Stomach (tissue), 4 donors: ENCODE results near the gene ATXN2L.

Source experiments
- POLR2A ChIP-seq, 4 donors: fragments of 450-650 bp; IDR thresholded peaks; one replicate each; pipeline ENCODE4 v1.6.1; 2016; ENCODE audit warnings: antibody characterized with exemption in 4 of 4, control low read depth in 2 of 4, mild to moderate bottlenecking in 1 of 4, moderate library complexity in 1 of 4
- POLR2AphosphoS5 ChIP-seq, 3 donors: sonication (generic); formaldehyde crosslinking; IDR thresholded peaks; one replicate each; pipeline ENCODE4 v1.6.1; 2016; ENCODE audit warnings: antibody characterized with exemption in 3 of 3
- TF ChIP-seq, protein P1 (sequence below), 7 experiments: fragments of 450-650 bp in 4 of 7; fragments of 200-600 bp in 3 of 7; sonication (generic) in 3 of 7; IDR thresholded peaks; one replicate each; pipeline ENCODE4 v1.5.1; 2016 to 2019; ENCODE audit warnings: antibody characterized with exemption in 7 of 7, control low read depth in 2 of 7, mild to moderate bottlenecking in 1 of 7

DNA sequence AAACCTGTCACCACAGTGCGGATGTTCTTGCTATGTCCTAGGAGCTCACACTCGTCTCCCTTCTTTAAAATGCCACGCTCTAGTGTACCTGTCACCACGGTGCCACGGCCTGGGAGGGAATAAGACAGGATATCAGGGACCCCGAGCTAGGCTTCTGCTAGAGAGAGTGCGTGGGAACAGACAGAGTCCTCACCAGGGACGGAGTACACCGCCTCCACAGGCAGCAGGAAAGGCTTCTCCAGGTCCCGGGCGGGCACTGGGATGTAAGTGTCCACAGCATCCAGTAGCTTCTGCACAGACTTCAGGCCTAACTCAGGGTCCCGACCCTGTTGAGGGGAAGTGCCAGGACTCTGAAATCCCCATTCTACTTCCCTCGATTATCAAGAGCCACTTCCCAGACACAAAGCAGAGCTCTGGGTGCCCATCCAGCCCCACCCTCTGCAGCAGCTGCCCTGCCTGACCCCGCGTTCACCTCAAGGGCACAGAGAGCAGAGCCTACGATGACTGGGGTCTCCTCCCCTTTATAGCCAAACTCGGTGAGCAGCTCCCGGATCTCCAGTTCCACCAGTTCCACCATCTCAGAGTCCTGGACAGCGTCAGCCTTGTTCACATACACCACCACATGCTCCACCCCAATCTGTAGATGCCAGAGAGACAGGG is 21.6 kb downstream of the ATXN2L start:
- TF ChIP-seq, protein P1, sequence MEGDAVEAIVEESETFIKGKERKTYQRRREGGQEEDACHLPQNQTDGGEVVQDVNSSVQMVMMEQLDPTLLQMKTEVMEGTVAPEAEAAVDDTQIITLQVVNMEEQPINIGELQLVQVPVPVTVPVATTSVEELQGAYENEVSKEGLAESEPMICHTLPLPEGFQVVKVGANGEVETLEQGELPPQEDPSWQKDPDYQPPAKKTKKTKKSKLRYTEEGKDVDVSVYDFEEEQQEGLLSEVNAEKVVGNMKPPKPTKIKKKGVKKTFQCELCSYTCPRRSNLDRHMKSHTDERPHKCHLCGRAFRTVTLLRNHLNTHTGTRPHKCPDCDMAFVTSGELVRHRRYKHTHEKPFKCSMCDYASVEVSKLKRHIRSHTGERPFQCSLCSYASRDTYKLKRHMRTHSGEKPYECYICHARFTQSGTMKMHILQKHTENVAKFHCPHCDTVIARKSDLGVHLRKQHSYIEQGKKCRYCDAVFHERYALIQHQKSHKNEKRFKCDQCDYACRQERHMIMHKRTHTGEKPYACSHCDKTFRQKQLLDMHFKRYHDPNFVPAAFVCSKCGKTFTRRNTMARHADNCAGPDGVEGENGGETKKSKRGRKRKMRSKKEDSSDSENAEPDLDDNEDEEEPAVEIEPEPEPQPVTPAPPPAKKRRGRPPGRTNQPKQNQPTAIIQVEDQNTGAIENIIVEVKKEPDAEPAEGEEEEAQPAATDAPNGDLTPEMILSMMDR (IDR thresholded peaks at IDR 0.05) = no peak
- no peak for TF ChIP-seq POLR2AphosphoS5 (IDR thresholded peaks at IDR 0.05)
- TF ChIP-seq POLR2A (IDR thresholded peaks at IDR 0.05) = no peak
